ENCODE measurements around the gene DPAGT1. TPM values are rescaled to one million over a fixed set of nuclear protein-coding genes. Genes with fewer than 3 reads are reported as not detected.
"Not testable (repeated sequence)": the region's sequence is repeated elsewhere in the genome, so short reads cannot be mapped to it uniquely, and the experiment has no call there.

Gene DPAGT1
- total RNA-seq, 3 donors from 2014 or later (not counting 1 experiment from before 2014, with no cell fraction given) = 20.5 to 28.5 (median 24.4) TPM

- peaks cover 18 to 27% of the 10 kb centered on the region in 2 donors for H3K4me1 Mint-ChIP-seq
- WGBS (ENCODE audit: insufficient coverage) = 100% methylated on average over 3 of the region's 3 CpGs
Observed at GRCh38 chr11:119061256-119061655, 40.4 kb downstream of the DPAGT1 start.

GRCh38 chr11:119059128-119059527 lies 42.5 kb downstream of the DPAGT1 start:
- not testable (repeated sequence) for H3K9me3 ChIP-seq (ENCODE audit: control insufficient read depth, insufficient read depth, low read length); DNase-seq; H3K4me3 ChIP-seq (ENCODE audit: low read length); ATAC-seq; H3K27ac ChIP-seq (ENCODE audit: low read length); H3K27me3 ChIP-seq (ENCODE audit: control insufficient read depth, insufficient read depth, low read length); H3K27me3 Mint-ChIP-seq (ENCODE audit: low read depth in 2 of 2); H3K9me3 Mint-ChIP-seq; H3K27ac Mint-ChIP-seq; H3K36me3 Mint-ChIP-seq; H3K4me3 Mint-ChIP-seq
- H3K4me1 Mint-ChIP-seq = peaks cover 27 to 34% of the 10 kb centered on the region in 2 donors
- peaks cover 14% of the 10 kb centered on the region for H3K36me3 ChIP-seq (ENCODE audit: control insufficient read depth, insufficient read depth, low read length)
- intact Hi-C loops (cut with micrococcal nuclease) = loop anchor here (5.0 to 10.0 kb wide), 2 partner anchors 42 to 136 kb away; partner anchors contain the start of genes RPS25 and TRAPPC4
- H3K4me1 ChIP-seq (ENCODE audit: control insufficient read depth, insufficient read depth, low read length) = peaks cover 24% of the 10 kb centered on the region
- 97% methylated on average over 24 of the region's 35 CpGs for WGBS (ENCODE audit: insufficient coverage)

More at GRCh38 chr11:119061256-119061655, 40.4 kb downstream of the DPAGT1 start:
- H3K9me3 Mint-ChIP-seq = no peaks in the 10 kb centered on the region
- peaks cover 13% of the 10 kb centered on the region for H3K4me1 ChIP-seq (ENCODE audit: control insufficient read depth, insufficient read depth, low read length)
- H3K27me3 ChIP-seq (ENCODE audit: control insufficient read depth, insufficient read depth, low read length) = no peaks in the 10 kb centered on the region
- H3K27ac ChIP-seq (ENCODE audit: low read length) = no peak overlapping the region
- no peaks in the 10 kb centered on the region for H3K36me3 Mint-ChIP-seq
- H3K36me3 ChIP-seq (ENCODE audit: control insufficient read depth, insufficient read depth, low read length) = no peaks in the 10 kb centered on the region
- no peak overlapping the region for H3K4me3 Mint-ChIP-seq
- ATAC-seq (no peak), DNase-seq (no peak)
- H3K27me3 Mint-ChIP-seq (ENCODE audit: low read depth in 2 of 2) = no peaks in the 10 kb centered on the region
- no peak overlapping the region for H3K27ac Mint-ChIP-seq
- no peaks in the 10 kb centered on the region for H3K9me3 ChIP-seq (ENCODE audit: control insufficient read depth, insufficient read depth, low read length)
- TF ChIP-seq, protein P1, sequence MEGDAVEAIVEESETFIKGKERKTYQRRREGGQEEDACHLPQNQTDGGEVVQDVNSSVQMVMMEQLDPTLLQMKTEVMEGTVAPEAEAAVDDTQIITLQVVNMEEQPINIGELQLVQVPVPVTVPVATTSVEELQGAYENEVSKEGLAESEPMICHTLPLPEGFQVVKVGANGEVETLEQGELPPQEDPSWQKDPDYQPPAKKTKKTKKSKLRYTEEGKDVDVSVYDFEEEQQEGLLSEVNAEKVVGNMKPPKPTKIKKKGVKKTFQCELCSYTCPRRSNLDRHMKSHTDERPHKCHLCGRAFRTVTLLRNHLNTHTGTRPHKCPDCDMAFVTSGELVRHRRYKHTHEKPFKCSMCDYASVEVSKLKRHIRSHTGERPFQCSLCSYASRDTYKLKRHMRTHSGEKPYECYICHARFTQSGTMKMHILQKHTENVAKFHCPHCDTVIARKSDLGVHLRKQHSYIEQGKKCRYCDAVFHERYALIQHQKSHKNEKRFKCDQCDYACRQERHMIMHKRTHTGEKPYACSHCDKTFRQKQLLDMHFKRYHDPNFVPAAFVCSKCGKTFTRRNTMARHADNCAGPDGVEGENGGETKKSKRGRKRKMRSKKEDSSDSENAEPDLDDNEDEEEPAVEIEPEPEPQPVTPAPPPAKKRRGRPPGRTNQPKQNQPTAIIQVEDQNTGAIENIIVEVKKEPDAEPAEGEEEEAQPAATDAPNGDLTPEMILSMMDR (IDR thresholded peaks at IDR 0.05) = no peak
- intact Hi-C loops (cut with micrococcal nuclease) = no loop called here
- H3K4me3 ChIP-seq (ENCODE audit: low read length) = no peak overlapping the region

DNA sequence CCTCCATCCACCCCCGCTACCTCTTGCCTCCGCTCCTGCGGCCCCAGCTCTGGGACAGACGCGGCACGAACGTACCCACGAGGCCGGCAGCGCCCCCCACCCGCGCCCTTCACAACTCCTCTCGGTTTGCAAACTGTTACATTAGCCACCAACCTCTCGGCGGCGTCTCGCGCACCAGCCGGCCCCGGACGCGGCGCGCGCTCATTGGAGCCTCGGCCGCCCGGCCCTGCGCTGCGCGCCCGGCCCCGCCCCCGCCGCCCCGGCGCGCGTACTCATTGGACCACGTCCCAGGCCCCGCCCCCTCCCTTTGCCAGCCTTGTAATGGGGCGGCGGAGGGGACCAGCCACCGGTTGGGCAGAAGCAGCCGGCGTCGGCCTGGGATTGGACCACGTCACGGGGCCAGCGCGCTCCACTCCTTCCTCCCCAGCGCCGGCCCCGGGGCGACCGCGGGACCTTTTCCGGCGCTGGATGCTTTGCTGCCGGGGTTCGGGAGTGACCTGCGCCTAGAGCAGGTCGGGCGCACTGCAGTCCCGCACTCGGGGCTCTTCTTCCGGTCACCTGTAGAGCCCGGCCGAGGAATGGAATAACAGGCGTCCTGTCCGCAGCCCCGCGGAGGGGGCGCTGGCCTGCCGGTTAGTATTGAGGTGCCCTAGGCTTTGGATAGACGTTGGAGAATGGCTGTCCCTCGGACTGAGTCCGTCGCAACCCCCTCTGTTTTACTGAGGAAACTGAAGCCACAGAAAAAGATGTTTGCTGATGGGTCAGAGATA lies 44.5 kb downstream of the DPAGT1 start, which contains the start of gene HYOU1:
Gene HYOU1, minus strand, starts transcription at position 206 of the 770 bp plus-strand sequence. CDS start 1,045 bp downstream, outside the sequence.
- H3K9me3 ChIP-seq (ENCODE audit: control insufficient read depth, insufficient read depth, low read length) = no peaks in the 10 kb centered on the region
- H3K9me3 Mint-ChIP-seq = no peaks in the 10 kb centered on the region
- ATAC-seq = peak; percentile 92 to 99 (median 93)
- intact Hi-C loops (cut with micrococcal nuclease) = loop anchor here (1.0 to 10.0 kb wide), 7 partner anchors 10 to 138 kb away; partner anchors contain the start of genes CENATAC, RPS25, SLC37A4 and TRAPPC4
- H3K4me1 Mint-ChIP-seq = peaks cover 33 to 48% of the 10 kb centered on the region in 2 donors
- peak; percentile 98 for DNase-seq
- WGBS (ENCODE audit: insufficient coverage) = under 1% methylated on average over 79 of the region's 79 CpGs
- peak within 1 kb of the TSS; percentile 98 for H3K4me3 Mint-ChIP-seq
- peaks cover 33% of the 10 kb centered on the region for H3K36me3 ChIP-seq (ENCODE audit: control insufficient read depth, insufficient read depth, low read length)
- H3K27me3 ChIP-seq (ENCODE audit: control insufficient read depth, insufficient read depth, low read length) = no peaks in the 10 kb centered on the region
- peak within 1 kb of the TSS; percentile 77 for H3K27ac ChIP-seq (ENCODE audit: low read length)
- peaks cover 24% of the 10 kb centered on the region for H3K4me1 ChIP-seq (ENCODE audit: control insufficient read depth, insufficient read depth, low read length)
- peak within 1 kb of the TSS; percentile 70 for H3K4me3 ChIP-seq (ENCODE audit: low read length)
- no peaks in the 10 kb centered on the region for H3K27me3 Mint-ChIP-seq (ENCODE audit: low read depth in 2 of 2)
- H3K36me3 Mint-ChIP-seq = peaks cover 14% of the 10 kb centered on the region
- H3K27ac Mint-ChIP-seq = peak within 1 kb of the TSS; percentile 96 to 98
- TF ChIP-seq, protein P1 (IDR thresholded peaks at IDR 0.05) = no peak

DNA sequence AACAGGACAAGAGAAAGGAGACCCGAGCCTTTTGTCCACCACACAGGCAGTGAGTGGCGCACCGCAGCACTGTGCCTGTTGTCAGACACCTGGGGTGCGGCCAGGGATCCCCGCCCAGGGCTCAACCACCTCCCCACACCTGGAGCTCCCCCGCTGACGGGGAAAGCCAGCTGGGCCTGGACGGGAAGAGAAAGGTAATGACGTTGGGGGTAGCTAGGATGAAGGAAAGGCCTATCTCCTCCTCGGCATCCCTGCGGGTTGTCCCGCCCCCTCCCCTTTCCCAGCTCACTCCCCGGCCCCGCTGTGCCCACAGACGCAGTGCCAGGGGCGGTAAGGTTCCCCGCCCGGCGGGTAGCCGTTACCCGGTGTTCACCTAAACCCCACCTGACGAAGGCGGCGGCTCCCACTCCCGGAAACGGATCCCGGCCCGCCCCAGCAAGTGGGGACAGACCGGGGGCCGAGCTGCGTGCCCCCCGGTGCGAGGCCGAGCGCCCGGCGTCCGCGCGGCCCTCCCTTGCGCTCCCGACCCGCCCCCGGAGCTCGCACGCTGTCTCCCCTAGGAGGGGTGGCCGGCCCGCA lies 45.1 kb downstream of the DPAGT1 start:
- Histone ChIP-seq H3K4me1 (ENCODE audit: control insufficient read depth, insufficient read depth, low read length) (peaks cover 24% of the 10 kb centered on the region), H3K27ac (ENCODE audit: low read length) (peak overlapping the region; percentile 77), H3K9me3 (ENCODE audit: control insufficient read depth, insufficient read depth, low read length) (no peaks in the 10 kb centered on the region), H3K4me3 (ENCODE audit: low read length) (peak overlapping the region; percentile 70), H3K27me3 (ENCODE audit: control insufficient read depth, insufficient read depth, low read length) (no peaks in the 10 kb centered on the region), H3K36me3 (ENCODE audit: control insufficient read depth, insufficient read depth, low read length) (peaks cover 40% of the 10 kb centered on the region)
- Mint-ChIP-seq H3K36me3 (peaks cover 14% of the 10 kb centered on the region), H3K4me3 (peak overlapping the region; percentile 98), H3K4me1 (peaks cover 33 to 51% of the 10 kb centered on the region in 2 donors), H3K27ac (peak overlapping the region; percentile 96 to 98), H3K27me3 (ENCODE audit: low read depth in 2 of 2) (no peaks in the 10 kb centered on the region), H3K9me3 (no peaks in the 10 kb centered on the region)
- ATAC-seq = peak in 2 of 3 donors; percentile 0
- TF ChIP-seq, protein P1 (IDR thresholded peaks at IDR 0.05) = no peak
- intact Hi-C loops (cut with micrococcal nuclease) = loop anchor here (2.0 to 10.0 kb wide), 3 partner anchors 26 to 138 kb away; partner anchors contain the start of genes RPS25, SLC37A4 and TRAPPC4
- WGBS (ENCODE audit: insufficient coverage) = under 1% methylated on average over 43 of the region's 48 CpGs
- peak; percentile 40 to 71 for DNase-seq

Measured in natural killer cell (primary cell).